Measurements from ENCODE around the gene DGCR8.

- TF ChIP-seq, protein P1, sequence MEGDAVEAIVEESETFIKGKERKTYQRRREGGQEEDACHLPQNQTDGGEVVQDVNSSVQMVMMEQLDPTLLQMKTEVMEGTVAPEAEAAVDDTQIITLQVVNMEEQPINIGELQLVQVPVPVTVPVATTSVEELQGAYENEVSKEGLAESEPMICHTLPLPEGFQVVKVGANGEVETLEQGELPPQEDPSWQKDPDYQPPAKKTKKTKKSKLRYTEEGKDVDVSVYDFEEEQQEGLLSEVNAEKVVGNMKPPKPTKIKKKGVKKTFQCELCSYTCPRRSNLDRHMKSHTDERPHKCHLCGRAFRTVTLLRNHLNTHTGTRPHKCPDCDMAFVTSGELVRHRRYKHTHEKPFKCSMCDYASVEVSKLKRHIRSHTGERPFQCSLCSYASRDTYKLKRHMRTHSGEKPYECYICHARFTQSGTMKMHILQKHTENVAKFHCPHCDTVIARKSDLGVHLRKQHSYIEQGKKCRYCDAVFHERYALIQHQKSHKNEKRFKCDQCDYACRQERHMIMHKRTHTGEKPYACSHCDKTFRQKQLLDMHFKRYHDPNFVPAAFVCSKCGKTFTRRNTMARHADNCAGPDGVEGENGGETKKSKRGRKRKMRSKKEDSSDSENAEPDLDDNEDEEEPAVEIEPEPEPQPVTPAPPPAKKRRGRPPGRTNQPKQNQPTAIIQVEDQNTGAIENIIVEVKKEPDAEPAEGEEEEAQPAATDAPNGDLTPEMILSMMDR (IDR thresholded peaks at IDR 0.05) = no peak
- no peak for TF ChIP-seq ZFX (IDR thresholded peaks at IDR 0.05; ENCODE audit: borderline replicate concordance)
These were observed 28.1 kb upstream of the DGCR8 start for GRCh38 chr22:20051927-20052308.
